Measurements from ENCODE around the gene HIF1AN.

The HIF1AN gene

GRCh38 chr10:100501423-100501822 lies 34.3 kb upstream of the HIF1AN start:
- ChIA-PET CTCF (interaction anchor here (0.8 to 1.0 kb wide), 2 partner anchors 17 to 19 kb away, joined by 3 read pairs; no protein-coding TSS in a partner anchor), POLR2A (ENCODE audit: low non-redundant PET) (no interaction called here)
- TF ChIP-seq CTCF (conservative IDR thresholded peaks at IDR 0.05; ENCODE audit: low read depth) = no peak
- no peak for DNase-seq (ENCODE audit: low spot score)
- H3K27ac ChIP-seq = no peak overlapping the region

DNA sequence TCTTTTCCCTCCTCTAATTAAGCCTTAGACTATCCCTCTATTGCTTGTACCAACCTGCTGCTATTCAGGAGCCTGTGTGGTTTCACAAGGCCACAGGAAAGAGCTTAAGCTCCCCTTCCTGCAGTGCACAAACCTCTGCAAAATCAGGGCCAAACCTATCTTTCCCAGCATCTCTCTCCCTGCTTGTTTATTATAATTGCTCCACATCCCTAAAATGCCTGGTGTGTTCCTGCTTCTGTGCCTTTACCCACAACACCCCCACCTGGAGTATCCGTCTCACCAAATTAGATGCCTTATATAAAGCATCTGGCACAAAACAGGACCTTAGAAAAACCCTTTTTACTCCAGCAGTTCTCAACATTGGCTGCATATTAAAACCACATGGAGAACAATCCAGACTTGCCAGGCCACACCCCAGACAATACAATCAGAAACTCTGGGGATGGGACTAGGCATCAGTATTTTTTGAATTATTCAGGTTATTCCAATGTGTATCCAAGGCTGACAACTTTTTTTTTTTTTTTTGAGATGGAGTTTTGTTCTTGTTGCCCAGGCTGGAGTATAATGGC lies 32.7 kb upstream of the HIF1AN start:
- ChIA-PET CTCF (interaction anchor here (0.7 kb wide), 1 partner anchor 225 kb away, joined by 3 read pairs; no protein-coding TSS in a partner anchor), POLR2A (ENCODE audit: low non-redundant PET) (no interaction called here)
- H3K27ac ChIP-seq = no peak overlapping the region
- no peak for DNase-seq (ENCODE audit: low spot score)
- TF ChIP-seq CTCF (conservative IDR thresholded peaks at IDR 0.05; ENCODE audit: low read depth) = no peak

DNA sequence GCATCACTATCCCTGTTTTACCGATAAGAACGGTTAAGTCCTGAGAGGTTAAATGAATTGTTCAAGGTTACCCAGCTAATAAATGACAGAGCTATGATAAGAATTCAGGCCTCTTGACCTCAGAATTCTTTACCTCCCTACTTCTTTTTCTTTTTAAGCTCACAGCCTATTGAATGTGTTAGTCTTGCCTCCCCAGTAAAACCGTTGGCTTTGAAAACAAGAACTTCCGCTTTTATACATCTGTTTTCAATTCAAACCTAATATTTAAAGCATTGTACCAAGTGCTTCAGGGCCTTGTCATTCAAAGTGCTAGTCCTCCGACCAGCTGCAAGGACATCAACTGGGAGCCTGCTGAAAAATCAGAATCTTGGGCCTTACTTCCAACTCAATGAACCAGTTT lies 31.6 kb upstream of the HIF1AN start:
- no peak overlapping the region for H3K27ac ChIP-seq
- POLR2A ChIA-PET (ENCODE audit: low non-redundant PET) = no interaction called here
- no peak for TF ChIP-seq CTCF (conservative IDR thresholded peaks at IDR 0.05; ENCODE audit: low read depth)
- DNase-seq (ENCODE audit: low spot score) = no peak
- CTCF ChIA-PET = interaction anchor here (1.7 kb wide), 1 partner anchor 15 kb away, joined by 4 read pairs; no protein-coding TSS in a partner anchor

- DNase-seq (ENCODE audit: low spot score) = no peak
- CTCF ChIA-PET = interaction anchor here (0.7 to 1.7 kb wide), 3 partner anchors 14 to 584 kb away, joined by 3 to 5 read pairs (median 4); no protein-coding TSS in a partner anchor
- no peak for TF ChIP-seq CTCF (conservative IDR thresholded peaks at IDR 0.05; ENCODE audit: low read depth)
- no peak overlapping the region for H3K27ac ChIP-seq
- POLR2A ChIA-PET (ENCODE audit: low non-redundant PET) = no interaction called here
Measured at GRCh38 chr10:100505164-100505563, 30.6 kb upstream of the HIF1AN start.

DNA sequence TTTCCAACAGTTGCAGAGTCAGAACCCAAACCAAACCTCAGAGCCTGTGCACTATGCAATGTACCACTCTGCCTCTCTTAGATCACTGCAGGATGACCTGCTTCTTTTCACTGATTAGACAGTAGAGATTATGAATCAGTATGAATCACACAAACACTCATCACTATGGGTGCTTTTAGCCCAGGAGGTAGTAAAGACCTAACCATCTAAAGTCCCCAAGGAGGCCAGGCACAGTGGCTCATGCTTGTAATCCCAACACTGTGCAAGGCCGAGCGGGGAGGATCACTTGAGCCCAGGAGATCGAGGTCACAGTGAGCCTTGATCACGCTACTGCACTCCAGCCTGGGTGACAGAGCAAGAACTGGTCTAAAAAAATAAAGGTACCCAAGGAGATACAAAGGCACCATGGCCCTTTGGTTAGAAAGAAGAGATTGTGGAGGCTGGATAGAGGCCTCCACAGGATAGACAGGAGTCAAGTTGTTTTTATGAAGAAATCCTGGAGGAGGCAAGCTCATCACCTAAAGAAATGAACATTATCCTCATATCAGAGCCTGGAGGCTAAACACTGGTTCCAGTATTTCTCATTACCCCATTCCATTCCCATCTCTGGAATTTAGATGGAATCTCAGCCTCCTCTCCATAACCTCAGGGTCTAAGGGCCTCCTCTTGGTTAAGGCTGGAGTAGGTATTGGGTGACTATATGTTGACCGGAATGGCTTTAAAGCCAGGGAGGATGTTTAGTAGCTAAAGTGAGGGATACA lies 29.0 kb upstream of the HIF1AN start:
- no peak for TF ChIP-seq CTCF (conservative IDR thresholded peaks at IDR 0.05; ENCODE audit: low read depth)
- POLR2A ChIA-PET (ENCODE audit: low non-redundant PET) = interaction anchor here (0.5 kb wide), 1 partner anchor 12 kb away, joined by 5 read pairs; no protein-coding TSS in a partner anchor
- no peak overlapping the region for H3K27ac ChIP-seq
- CTCF ChIA-PET = interaction anchor here (2.1 to 4.6 kb wide), 3 partner anchors 12 to 73 kb away, joined by 11 to 38 read pairs (median 25); no protein-coding TSS in a partner anchor
- peak; percentile 70 for DNase-seq (ENCODE audit: low spot score)

GRCh38 chr10:100507357-100507732 lies 28.4 kb upstream of the HIF1AN start:
- H3K27ac ChIP-seq = no peak overlapping the region
- no peak for DNase-seq (ENCODE audit: low spot score)
- ChIA-PET CTCF (interaction anchor here (0.6 to 4.6 kb wide), 4 partner anchors 11 to 352 kb away, joined by 3 to 38 read pairs (median 18); no protein-coding TSS in a partner anchor), POLR2A (ENCODE audit: low non-redundant PET) (interaction anchor here (0.5 kb wide), 1 partner anchor 13 kb away, joined by 5 read pairs; no protein-coding TSS in a partner anchor)
- no peak for TF ChIP-seq CTCF (conservative IDR thresholded peaks at IDR 0.05; ENCODE audit: low read depth)
